GM12878 (cell line): ENCODE data around the gene AEBP1. TPM values are rescaled to one million over a fixed set of nuclear protein-coding genes. Genes with fewer than 3 reads are reported as not detected.

Experiments used
- ATAC-seq: fragments of 200-7000 bp; cut with Tn5 transposase; 3 replicates; pipeline ENCODE4 v1.9.1; 2020; ENCODE audit warnings: mild to moderate bottlenecking, moderate library complexity
- BruUV-seq: library from RNA; stranded (reverse); fragments of 400-500 nt; replicated peaks from 2 replicates; lab custom pipeline; 2021; lab: Mats Ljungman, UMichigan
- CTCF ChIA-PET: fragments of 300-600 bp; sonication (Branson Sonifier 250); formaldehyde crosslinking; extraction: SDS; loops from one replicate; lab custom pipeline; 2021; ENCODE audit warnings: inconsistent platforms; lab: Yijun Ruan, JAX
- POLR2A ChIA-PET: fragments of 350-600 bp; formaldehyde crosslinking; extraction: SDS; loops from one replicate; lab custom pipeline; 2021; ENCODE audit warnings: inconsistent platforms; lab: Charles Lee
- RAD21 ChIA-PET: fragments of 300-600 bp; sonication (Branson Sonifier 250); formaldehyde crosslinking; loops from one replicate; lab custom pipeline; 2023; ENCODE audit warnings: antibody characterized with exemption; ENCODE audit not compliant: unreplicated experiment; lab: Charles Lee
- SMC1A ChIA-PET: fragments of 300-600 bp; sonication (Branson Sonifier 250); formaldehyde crosslinking; loops from one replicate; lab custom pipeline; 2023; ENCODE audit not compliant: unreplicated experiment, uncharacterized antibody; lab: Charles Lee
- DNase-seq: peaks from one replicate; pipeline ENCODE4 v3.0.0-alpha.2; 2011; ENCODE audit warnings: low read depth, low spot score
- FAIRE-seq: peaks from 3 replicates; lab custom pipeline; 2011; peaks lifted over from hg19 to GRCh38; lab: Jason Lieb, UNC
- H2AFZ ChIP-seq: 2 replicates; pipeline ENCODE4 v1.6.0; 2011; ENCODE audit warnings: low read depth, low read length, control low read depth; ENCODE audit not compliant: control insufficient read depth
- H3K27ac ChIP-seq: 2 replicates; pipeline ENCODE4 v1.5.1; 2011; ENCODE audit warnings: control low read depth; ENCODE audit not compliant: control insufficient read depth, insufficient read depth
- H3K27me3 ChIP-seq, 2 experiments: replicated peaks in 1 of 2; 2 replicates each; pipeline versions ENCODE4 v1.6.0 to v1.6.1; 2011; ENCODE audit warnings: low read length in 1 of 2; ENCODE audit not compliant: control insufficient read depth in 2 of 2, insufficient read depth in 2 of 2
- H3K36me3 ChIP-seq, 2 experiments: 2 replicates each; pipeline ENCODE4 v1.5.1; 2011; ENCODE audit warnings: low read length in 1 of 2; ENCODE audit not compliant: control insufficient read depth in 2 of 2, insufficient read depth in 2 of 2
- H3K4me1 ChIP-seq: 2 replicates; pipeline ENCODE4 v1.6.1; 2011; ENCODE audit warnings: mild to moderate bottlenecking, low read length, moderate library complexity, mixed read lengths; ENCODE audit not compliant: control insufficient read depth, insufficient read depth
- H3K4me2 ChIP-seq: 2 replicates; pipeline ENCODE4 v1.6.0; 2011; ENCODE audit warnings: control low read depth; ENCODE audit not compliant: control insufficient read depth, insufficient read depth
- H3K4me3 ChIP-seq: fragments of 200-600 bp; sonication (generic); 2 replicates; pipeline ENCODE4 v1.5.1; 2016
- H3K79me2 ChIP-seq: 2 replicates; pipeline ENCODE4 v1.6.0; 2011; ENCODE audit warnings: low read length; ENCODE audit not compliant: control insufficient read depth, insufficient read depth
- H3K9ac ChIP-seq: 2 replicates; pipeline ENCODE4 v1.8.0; 2011; ENCODE audit warnings: low read length, control low read depth, mixed read lengths; ENCODE audit not compliant: control insufficient read depth, insufficient read depth
- H3K9me3 ChIP-seq: replicated peaks from 3 replicates; pipeline ENCODE4 v1.5.1; 2011; ENCODE audit warnings: mild to moderate bottlenecking, low read length; ENCODE audit not compliant: control insufficient read depth, insufficient read depth
- H4K20me1 ChIP-seq: 2 replicates; pipeline ENCODE4 v1.6.0; 2011; ENCODE audit not compliant: control insufficient read depth, insufficient read depth
- BACH1 ChIP-seq: fragments of 450-650 bp; IDR thresholded peaks from 2 replicates; pipeline ENCODE4 v1.6.1; 2017; ENCODE audit warnings: mild to moderate bottlenecking, borderline replicate concordance
- BCL11A ChIP-seq: IDR thresholded peaks from 2 replicates; pipeline ENCODE4 v1.6.1; 2011; ENCODE audit warnings: low read depth, low read length
- CBX5 ChIP-seq: sonication (generic); IDR thresholded peaks from 2 replicates; pipeline ENCODE4 v1.6.1; 2016; ENCODE audit warnings: low read depth, moderate library complexity, mild to moderate bottlenecking, inconsistent platforms
- FOXK2 ChIP-seq: fragments of 450-650 bp; IDR thresholded peaks from 2 replicates; pipeline ENCODE4 v1.6.1; 2017; ENCODE audit warnings: mild to moderate bottlenecking, moderate library complexity
- FOXM1 ChIP-seq: IDR thresholded peaks from 2 replicates; pipeline ENCODE4 v1.6.1; 2012; ENCODE audit warnings: low read depth, mild to moderate bottlenecking, inconsistent platforms, low read length, moderate library complexity
- IKZF1 ChIP-seq: fragments of 450-650 bp; conservative IDR thresholded peaks from 2 replicates; pipeline ENCODE4 v1.6.1; 2017; ENCODE audit warnings: antibody characterized with exemption, mild to moderate bottlenecking
- IRF4 ChIP-seq: IDR thresholded peaks from 2 replicates; pipeline ENCODE4 v1.6.1; 2011; ENCODE audit warnings: low read depth, low read length
- KDM1A ChIP-seq: fragments of 200-600 bp; sonication (generic); IDR thresholded peaks from 2 replicates; pipeline ENCODE4 v1.6.1; 2016; ENCODE audit warnings: borderline replicate concordance
- MLLT1 ChIP-seq: fragments of 450-650 bp; IDR thresholded peaks from 2 replicates; pipeline ENCODE4 v1.6.1; 2016; ENCODE audit warnings: mild to moderate bottlenecking
- NBN ChIP-seq: fragments of 450-650 bp; IDR thresholded peaks from 2 replicates; pipeline ENCODE4 v1.6.1; 2016
- NR2C2 ChIP-seq: IDR thresholded peaks from 2 replicates; pipeline ENCODE4 v1.6.1; 2011; ENCODE audit warnings: borderline replicate concordance, low read depth; ENCODE audit not compliant: control insufficient read depth, insufficient read length
- POLR2AphosphoS2 ChIP-seq: IDR thresholded peaks from 2 replicates; pipeline ENCODE4 v1.6.1; 2011; ENCODE audit warnings: low read depth, mild to moderate bottlenecking, low read length, improper control_type of control experiment, moderate library complexity
- POU2F2 ChIP-seq: IDR thresholded peaks from 3 replicates; pipeline ENCODE4 v1.6.1; 2011; ENCODE audit warnings: low read depth, mild to moderate bottlenecking, low read length, borderline replicate concordance
- RUNX3 ChIP-seq: IDR thresholded peaks from 2 replicates; pipeline ENCODE4 v1.6.1; 2012; ENCODE audit warnings: low read length, inconsistent platforms
- SMAD1 ChIP-seq: fragments of 450-650 bp; IDR thresholded peaks from 2 replicates; pipeline ENCODE4 v1.6.1; 2018; ENCODE audit warnings: mild to moderate bottlenecking, low read depth; ENCODE audit not compliant: partially characterized antibody
- SMARCA5 ChIP-seq: fragments of 450-650 bp; IDR thresholded peaks from 2 replicates; pipeline ENCODE4 v1.6.1; 2017; ENCODE audit warnings: mild to moderate bottlenecking
- SREBF2 ChIP-seq: IDR thresholded peaks from 2 replicates; pipeline ENCODE4 v1.6.1; 2012; ENCODE audit warnings: mild to moderate bottlenecking, low read length
- SRF ChIP-seq, 2 experiments: IDR thresholded peaks; 2 replicates each; pipeline ENCODE4 v1.6.1; 2011; ENCODE audit warnings: low read depth in 2 of 2, low read length in 2 of 2, mild to moderate bottlenecking in 1 of 2, moderate library complexity in 1 of 2
- STAT3 ChIP-seq: IDR thresholded peaks from 2 replicates; pipeline ENCODE4 v1.6.1; 2011; ENCODE audit warnings: low read depth, low read length, improper control_type of control experiment
- WRNIP1 ChIP-seq: IDR thresholded peaks from 2 replicates; pipeline ENCODE4 v1.6.1; 2011; ENCODE audit warnings: low read depth, low read length, improper control_type of control experiment, borderline replicate concordance
- WGBS: methylation state at CpG from one replicate; pipeline ENCODE4 v1.1.6; 2016; ENCODE audit warnings: low lambda C conversion rate; ENCODE audit not compliant: insufficient replicate concordance, insufficient coverage; ENCODE audit errors: missing lambda C conversion rate; 5-methylcytosine and 5-hydroxymethylcytosine counted together
- in situ Hi-C: fragments of 300-500 bp; cut with MboI; formaldehyde crosslinking; loops from 9 replicates; pipeline ENCODE4 v1.14.3; 2018; ENCODE audit warnings: mixed read lengths
- intact Hi-C: fragments of 100-400 bp; cut with micrococcal nuclease; formaldehyde crosslinking; loops from one replicate; pipeline ENCODE4 v1.14.2; 2022; ENCODE audit not compliant: unreplicated experiment
- polyA plus RNA-seq, 11 experiments: library from polyadenylated mRNA; depleted of rRNA in 4 of 11; unstranded in 6 of 11; stranded (reverse) in 5 of 11; fragments of >200 nt; fragmentation: Nextera tagmentation in 4 of 11; fragmentation: Illumina TruSeq in 1 of 11; extraction: Ambion mirVana in 4 of 11; extraction: Trizol in 1 of 11; gene quantifications; 1 replicate in 1 of 11; 2 replicates in 10 of 11; pipeline versions ENCODE4 v1.2.1 to v1.2.3, GENCODE V29; 2011 to 2016; ENCODE audit warnings: inconsistent platforms in 2 of 11, missing spikeins in 2 of 11, low read depth in 1 of 11
- total RNA-seq, 4 experiments: library from RNA; depleted of rRNA in 3 of 4; stranded (reverse); fragments of >200 nt in 3 of 4; fragmentation: Illumina TruSeq in 1 of 4; extraction: Trizol in 1 of 4; gene quantifications; 2 replicates each; pipeline versions ENCODE4 v1.2.1 to v1.2.3, GENCODE V29; 2013 to 2021
- TF ChIP-seq, protein P1 (sequence below): fragments of 450-650 bp; formaldehyde crosslinking; IDR thresholded peaks from 2 replicates; pipeline ENCODE4 v1.4.0; 2020; ENCODE audit warnings: mild to moderate bottlenecking, moderate library complexity

Gene AEBP1
- total and polyA plus RNA-seq, 10 of the 15 experiments (the other 5 are each of a cell fraction or from before 2014, with no cell fraction given), result 0.06 to 0.23 (median 0.11) TPM; not detected in 5

- ATAC-seq (no peak; the same call in 2 of the 3 replicates), FAIRE-seq (no peak), DNase-seq (no peak)
- in situ Hi-C loops, result no loop called here
- WGBS, result 46% methylated on average over 31 of the region's 33 CpGs
- no peaks in the 10 kb centered on the region for H3K4me1 ChIP-seq
- no peaks in the 10 kb centered on the region for H4K20me1 ChIP-seq
- SMC1A ChIA-PET, result no interaction called here
- H2AFZ ChIP-seq, result no peak overlapping the region
- H3K4me2 ChIP-seq, result no peak overlapping the region
- RAD21 ChIA-PET, result interaction anchor here (1.0 kb wide), 1 partner anchor 132 kb away, joined by 3 read pairs; no protein-coding TSS in a partner anchor
- H3K4me3 ChIP-seq, result no peak overlapping the region
- H3K27me3 ChIP-seq, result no peaks in the 10 kb centered on the region
- BruUV-seq, result no TSS peak
- no peaks in the 10 kb centered on the region for H3K9me3 ChIP-seq
- POLR2A ChIA-PET, result interaction anchor here (0.6 to 1.5 kb wide), 4 partner anchors 11 to 20 kb away, joined by 3 to 6 read pairs (median 4); partner anchors contain the start of gene DBNL
- H3K9ac ChIP-seq, result no peak overlapping the region
- intact Hi-C loops, result no loop called here
- CTCF ChIA-PET, result interaction anchor here (1.1 to 1.2 kb wide), 3 partner anchors 14 to 132 kb away, joined by 3 read pairs; no protein-coding TSS in a partner anchor
- H3K79me2 ChIP-seq, result no peaks in the 10 kb centered on the region
- peaks cover 10 to 22% of the 10 kb centered on the region in 2 experiments for H3K36me3 ChIP-seq
- no peak overlapping the region for H3K27ac ChIP-seq
- TF ChIP-seq BCL11A (no peak), FOXM1 (no peak), KDM1A (no peak), BACH1 (no peak), SRF (IDR thresholded peaks at IDR 0.05; ENCODE audit: low read depth in 2 of 2, low read length in 2 of 2) (no peak), IKZF1 (no peak), POLR2AphosphoS2 (peak; percentile 50; the same call in 1 of the 2 replicates), RUNX3 (no peak), MLLT1 (no peak), FOXK2 (no peak), IRF4 (no peak), SREBF2 (no peak), POU2F2 (0 out of 3 replicates have a peak, but pooled peaks have one; percentile 7), CBX5 (no peak), NR2C2 (no peak), SMAD1 (no peak), SMARCA5 (no peak), STAT3 (no peak), WRNIP1 (no peak), NBN (no peak)
- TF ChIP-seq, protein P1, sequence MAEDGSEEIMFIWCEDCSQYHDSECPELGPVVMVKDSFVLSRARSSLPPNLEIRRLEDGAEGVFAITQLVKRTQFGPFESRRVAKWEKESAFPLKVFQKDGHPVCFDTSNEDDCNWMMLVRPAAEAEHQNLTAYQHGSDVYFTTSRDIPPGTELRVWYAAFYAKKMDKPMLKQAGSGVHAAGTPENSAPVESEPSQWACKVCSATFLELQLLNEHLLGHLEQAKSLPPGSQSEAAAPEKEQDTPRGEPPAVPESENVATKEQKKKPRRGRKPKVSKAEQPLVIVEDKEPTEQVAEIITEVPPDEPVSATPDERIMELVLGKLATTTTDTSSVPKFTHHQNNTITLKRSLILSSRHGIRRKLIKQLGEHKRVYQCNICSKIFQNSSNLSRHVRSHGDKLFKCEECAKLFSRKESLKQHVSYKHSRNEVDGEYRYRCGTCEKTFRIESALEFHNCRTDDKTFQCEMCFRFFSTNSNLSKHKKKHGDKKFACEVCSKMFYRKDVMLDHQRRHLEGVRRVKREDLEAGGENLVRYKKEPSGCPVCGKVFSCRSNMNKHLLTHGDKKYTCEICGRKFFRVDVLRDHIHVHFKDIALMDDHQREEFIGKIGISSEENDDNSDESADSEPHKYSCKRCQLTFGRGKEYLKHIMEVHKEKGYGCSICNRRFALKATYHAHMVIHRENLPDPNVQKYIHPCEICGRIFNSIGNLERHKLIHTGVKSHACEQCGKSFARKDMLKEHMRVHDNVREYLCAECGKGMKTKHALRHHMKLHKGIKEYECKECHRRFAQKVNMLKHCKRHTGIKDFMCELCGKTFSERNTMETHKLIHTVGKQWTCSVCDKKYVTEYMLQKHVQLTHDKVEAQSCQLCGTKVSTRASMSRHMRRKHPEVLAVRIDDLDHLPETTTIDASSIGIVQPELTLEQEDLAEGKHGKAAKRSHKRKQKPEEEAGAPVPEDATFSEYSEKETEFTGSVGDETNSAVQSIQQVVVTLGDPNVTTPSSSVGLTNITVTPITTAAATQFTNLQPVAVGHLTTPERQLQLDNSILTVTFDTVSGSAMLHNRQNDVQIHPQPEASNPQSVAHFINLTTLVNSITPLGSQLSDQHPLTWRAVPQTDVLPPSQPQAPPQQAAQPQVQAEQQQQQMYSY (CRISPR knock-in tag), result no peak
Measured at GRCh38 chr7:44064791-44065430, 39.2 kb upstream of the AEBP1 start.
